Measurements from ENCODE around the gene GPR12. TPM values are rescaled to one million over a fixed set of nuclear protein-coding genes. Genes with fewer than 3 reads are reported as not detected.
"Not testable (repeated sequence)": the region's sequence is repeated elsewhere in the genome, so short reads cannot be mapped to it uniquely, and the experiment has no call there.

The GPR12 gene
- total and polyA plus RNA-seq, 2 experiments from 2014 or later = 0.13 TPM; not detected in 1

DNA sequence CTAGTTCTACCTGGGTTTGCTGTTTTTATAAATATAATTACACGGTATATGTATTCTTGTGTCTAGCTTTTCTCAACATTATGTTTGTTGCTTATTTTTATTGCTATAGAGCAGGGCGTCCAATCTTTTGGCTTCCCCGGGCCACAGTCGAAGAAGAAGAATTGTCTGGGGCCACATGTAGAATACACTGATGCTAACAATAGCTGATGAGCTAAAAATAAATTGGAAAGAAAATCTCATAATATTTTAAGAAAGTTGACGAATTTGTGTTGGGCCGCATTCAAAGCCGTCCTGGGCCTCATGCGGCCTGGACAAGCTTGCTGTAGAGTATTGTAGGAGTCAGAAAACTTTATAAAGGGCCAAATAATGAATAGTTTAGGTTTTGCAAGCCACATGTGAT is 33.9 kb downstream of the GPR12 start:
- Histone ChIP-seq H2AFZ (no peak overlapping the region), H4K20me1 (replicated peaks; ENCODE audit: insufficient read depth) (no peaks in the 10 kb centered on the region), H3K36me3 (ENCODE audit: insufficient read depth) (no peaks in the 10 kb centered on the region), H3K27ac (ENCODE audit: low read depth) (no peak overlapping the region), H3K4me2 (no peak overlapping the region), H3K4me3 (no peak overlapping the region), H3K4me1 (ENCODE audit: insufficient read depth) (no peaks in the 10 kb centered on the region), H3K79me2 (replicated peaks; ENCODE audit: insufficient read depth) (no peaks in the 10 kb centered on the region), H3F3A (replicated peaks; ENCODE audit: low read depth) (no peaks in the 10 kb centered on the region), H3K9me2 (ENCODE audit: insufficient read depth) (no peaks in the 10 kb centered on the region), H3K27me3 (ENCODE audit: insufficient read depth) (no peaks in the 10 kb centered on the region)
- Mint-ChIP-seq H3K4me1 (no peaks in the 10 kb centered on the region), H3K27ac (no peak overlapping the region), H3K9me3 (peaks cover 10% of the 10 kb centered on the region), H3K27me3 (ENCODE audit: insufficient read depth, low read depth, poor library complexity) (peaks cover 2% of the 10 kb centered on the region), H3K4me3 (no peak overlapping the region), H3K36me3 (ENCODE audit: low read depth) (peaks cover 7% of the 10 kb centered on the region; the same call in 2 of the 3 replicates)
- no peak for ATAC-seq
- TF ChIP-seq STAT1 (IDR thresholded peaks at IDR 0.05; ENCODE audit: unreplicated experiment) = no peak
- TF ChIP-seq, protein P1, sequence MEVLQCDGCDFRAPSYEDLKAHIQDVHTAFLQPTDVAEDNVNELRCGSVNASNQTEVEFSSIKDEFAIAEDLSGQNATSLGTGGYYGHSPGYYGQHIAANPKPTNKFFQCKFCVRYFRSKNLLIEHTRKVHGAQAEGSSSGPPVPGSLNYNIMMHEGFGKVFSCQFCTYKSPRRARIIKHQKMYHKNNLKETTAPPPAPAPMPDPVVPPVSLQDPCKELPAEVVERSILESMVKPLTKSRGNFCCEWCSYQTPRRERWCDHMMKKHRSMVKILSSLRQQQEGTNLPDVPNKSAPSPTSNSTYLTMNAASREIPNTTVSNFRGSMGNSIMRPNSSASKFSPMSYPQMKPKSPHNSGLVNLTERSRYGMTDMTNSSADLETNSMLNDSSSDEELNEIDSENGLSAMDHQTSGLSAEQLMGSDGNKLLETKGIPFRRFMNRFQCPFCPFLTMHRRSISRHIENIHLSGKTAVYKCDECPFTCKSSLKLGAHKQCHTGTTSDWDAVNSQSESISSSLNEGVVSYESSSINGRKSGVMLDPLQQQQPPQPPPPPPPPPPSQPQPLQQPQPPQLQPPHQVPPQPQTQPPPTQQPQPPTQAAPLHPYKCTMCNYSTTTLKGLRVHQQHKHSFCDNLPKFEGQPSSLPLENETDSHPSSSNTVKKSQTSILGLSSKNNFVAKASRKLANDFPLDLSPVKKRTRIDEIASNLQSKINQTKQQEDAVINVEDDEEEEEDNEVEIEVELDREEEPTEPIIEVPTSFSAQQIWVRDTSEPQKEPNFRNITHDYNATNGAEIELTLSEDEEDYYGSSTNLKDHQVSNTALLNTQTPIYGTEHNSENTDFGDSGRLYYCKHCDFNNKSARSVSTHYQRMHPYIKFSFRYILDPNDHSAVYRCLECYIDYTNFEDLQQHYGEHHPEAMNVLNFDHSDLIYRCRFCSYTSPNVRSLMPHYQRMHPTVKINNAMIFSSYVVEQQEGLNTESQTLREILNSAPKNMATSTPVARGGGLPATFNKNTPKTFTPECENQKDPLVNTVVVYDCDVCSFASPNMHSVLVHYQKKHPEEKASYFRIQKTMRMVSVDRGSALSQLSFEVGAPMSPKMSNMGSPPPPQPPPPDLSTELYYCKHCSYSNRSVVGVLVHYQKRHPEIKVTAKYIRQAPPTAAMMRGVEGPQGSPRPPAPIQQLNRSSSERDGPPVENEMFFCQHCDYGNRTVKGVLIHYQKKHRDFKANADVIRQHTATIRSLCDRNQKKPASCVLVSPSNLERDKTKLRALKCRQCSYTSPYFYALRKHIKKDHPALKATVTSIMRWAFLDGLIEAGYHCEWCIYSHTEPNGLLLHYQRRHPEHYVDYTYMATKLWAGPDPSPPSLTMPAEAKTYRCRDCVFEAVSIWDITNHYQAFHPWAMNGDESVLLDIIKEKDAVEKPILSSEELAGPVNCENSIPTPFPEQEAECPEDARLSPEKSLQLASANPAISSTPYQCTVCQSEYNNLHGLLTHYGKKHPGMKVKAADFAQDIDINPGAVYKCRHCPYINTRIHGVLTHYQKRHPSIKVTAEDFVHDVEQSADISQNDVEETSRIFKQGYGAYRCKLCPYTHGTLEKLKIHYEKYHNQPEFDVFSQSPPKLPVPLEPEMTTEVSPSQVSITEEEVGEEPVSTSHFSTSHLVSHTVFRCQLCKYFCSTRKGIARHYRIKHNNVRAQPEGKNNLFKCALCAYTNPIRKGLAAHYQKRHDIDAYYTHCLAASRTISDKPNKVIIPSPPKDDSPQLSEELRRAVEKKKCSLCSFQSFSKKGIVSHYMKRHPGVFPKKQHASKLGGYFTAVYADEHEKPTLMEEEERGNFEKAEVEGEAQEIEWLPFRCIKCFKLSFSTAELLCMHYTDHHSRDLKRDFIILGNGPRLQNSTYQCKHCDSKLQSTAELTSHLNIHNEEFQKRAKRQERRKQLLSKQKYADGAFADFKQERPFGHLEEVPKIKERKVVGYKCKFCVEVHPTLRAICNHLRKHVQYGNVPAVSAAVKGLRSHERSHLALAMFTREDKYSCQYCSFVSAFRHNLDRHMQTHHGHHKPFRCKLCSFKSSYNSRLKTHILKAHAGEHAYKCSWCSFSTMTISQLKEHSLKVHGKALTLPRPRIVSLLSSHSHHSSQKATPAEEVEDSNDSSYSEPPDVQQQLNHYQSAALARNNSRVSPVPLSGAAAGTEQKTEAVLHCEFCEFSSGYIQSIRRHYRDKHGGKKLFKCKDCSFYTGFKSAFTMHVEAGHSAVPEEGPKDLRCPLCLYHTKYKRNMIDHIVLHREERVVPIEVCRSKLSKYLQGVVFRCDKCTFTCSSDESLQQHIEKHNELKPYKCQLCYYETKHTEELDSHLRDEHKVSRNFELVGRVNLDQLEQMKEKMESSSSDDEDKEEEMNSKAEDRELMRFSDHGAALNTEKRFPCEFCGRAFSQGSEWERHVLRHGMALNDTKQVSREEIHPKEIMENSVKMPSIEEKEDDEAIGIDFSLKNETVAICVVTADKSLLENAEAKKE (CRISPR knock-in tag; IDR thresholded peaks at IDR 0.05) = no peak
- no peak for DNase-seq (ENCODE audit: low spot score)

- H3K36me3 Mint-ChIP-seq (ENCODE audit: low read depth) = not testable (repeated sequence)
These were observed 37.0 kb downstream of the GPR12 start for GRCh38 chr13:26723620-26724019.

More at GRCh38 chr13:26723620-26724019, 37.0 kb downstream of the GPR12 start:
- DNase-seq (ENCODE audit: low spot score); H3K27me3 ChIP-seq (ENCODE audit: insufficient read depth); H3K4me1 Mint-ChIP-seq; H3K4me2 ChIP-seq; H3K79me2 ChIP-seq (replicated peaks; ENCODE audit: insufficient read depth); H3K36me3 ChIP-seq (ENCODE audit: insufficient read depth); H3K4me1 ChIP-seq (ENCODE audit: insufficient read depth); H3K4me3 Mint-ChIP-seq; ATAC-seq; H4K20me1 ChIP-seq (replicated peaks; ENCODE audit: insufficient read depth); H3K27ac Mint-ChIP-seq; H3F3A ChIP-seq (replicated peaks; ENCODE audit: low read depth); H3K4me3 ChIP-seq; H3K9me2 ChIP-seq (ENCODE audit: insufficient read depth); H3K27me3 Mint-ChIP-seq (ENCODE audit: insufficient read depth, low read depth, poor library complexity); H2AFZ ChIP-seq; H3K27ac ChIP-seq (ENCODE audit: low read depth): not testable (repeated sequence)
- peaks cover 10% of the 10 kb centered on the region for H3K9me3 Mint-ChIP-seq

All from GM23338 (cell line).